ENCODE data around the gene PPP1R14C.

Gene PPP1R14C

DNA sequence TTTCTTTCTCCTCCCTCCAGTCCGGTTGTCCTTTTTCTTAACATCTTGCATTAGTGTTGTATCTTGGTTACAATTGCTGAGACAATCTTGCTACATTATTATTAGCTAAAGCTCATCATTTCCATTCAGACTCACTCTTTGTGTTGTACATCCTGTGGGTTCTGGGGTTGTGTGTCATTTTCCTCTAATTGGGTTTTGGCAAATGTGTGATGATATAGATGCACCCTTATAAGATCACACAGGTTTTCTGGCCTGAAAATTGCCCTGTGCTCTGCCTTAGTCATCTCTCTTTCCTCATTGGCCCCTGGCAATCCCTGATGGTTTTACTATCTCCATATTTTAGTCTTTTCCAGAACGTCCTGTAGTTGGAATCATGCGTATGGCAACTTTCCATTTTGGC lies 60.1 kb downstream of the PPP1R14C start:
- H3K27ac ChIP-seq, result no peak overlapping the region
- no peak overlapping the region for H3K9ac ChIP-seq
- no peak overlapping the region for H2AFZ ChIP-seq
- no peaks in the 10 kb centered on the region for H3K4me1 ChIP-seq
- no peak overlapping the region for H3K4me2 ChIP-seq (ENCODE audit: low read length)
- no peak overlapping the region for H3K4me3 ChIP-seq (ENCODE audit: low read depth, low read length)
- H3K27me3 ChIP-seq (ENCODE audit: control insufficient read depth, insufficient read depth, low read length), result no peaks in the 10 kb centered on the region
- H3K9me3 ChIP-seq (ENCODE audit: control insufficient read depth, low read length), result no peaks in the 10 kb centered on the region
- H3K79me2 ChIP-seq, result no peaks in the 10 kb centered on the region
- H3K36me3 ChIP-seq (ENCODE audit: control insufficient read depth, insufficient read depth, low read length), result no peaks in the 10 kb centered on the region
- TF ChIP-seq CTCF (IDR thresholded peaks at IDR 0.05), result no peak

GRCh38 chr6:150203378-150203777 lies 60.5 kb downstream of the PPP1R14C start:
- Histone ChIP-seq H3K79me2 (no peaks in the 10 kb centered on the region), H3K4me2 (ENCODE audit: low read length) (no peak overlapping the region), H3K4me1 (no peaks in the 10 kb centered on the region), H3K9me3 (ENCODE audit: control insufficient read depth, low read length) (no peaks in the 10 kb centered on the region), H3K4me3 (ENCODE audit: low read depth, low read length) (no peak overlapping the region), H3K36me3 (ENCODE audit: control insufficient read depth, insufficient read depth, low read length) (no peaks in the 10 kb centered on the region), H3K9ac (no peak overlapping the region), H3K27ac (no peak overlapping the region), H2AFZ (no peak overlapping the region), H3K27me3 (ENCODE audit: control insufficient read depth, insufficient read depth, low read length) (no peaks in the 10 kb centered on the region)
- TF ChIP-seq CTCF (IDR thresholded peaks at IDR 0.05), result no peak

GRCh38 chr6:150203871-150204545 lies 61.2 kb downstream of the PPP1R14C start:
- no peak overlapping the region for H3K4me2 ChIP-seq (ENCODE audit: low read length)
- no peak overlapping the region for H2AFZ ChIP-seq
- no peak overlapping the region for H3K9ac ChIP-seq
- no peak overlapping the region for H3K4me3 ChIP-seq (ENCODE audit: low read depth, low read length)
- no peak for TF ChIP-seq CTCF (IDR thresholded peaks at IDR 0.05)
- H3K36me3 ChIP-seq (ENCODE audit: control insufficient read depth, insufficient read depth, low read length), result no peaks in the 10 kb centered on the region
- H3K79me2 ChIP-seq, result no peaks in the 10 kb centered on the region
- no peaks in the 10 kb centered on the region for H3K4me1 ChIP-seq
- no peak overlapping the region for H3K27ac ChIP-seq
- H3K27me3 ChIP-seq (ENCODE audit: control insufficient read depth, insufficient read depth, low read length), result no peaks in the 10 kb centered on the region
- H3K9me3 ChIP-seq (ENCODE audit: control insufficient read depth, low read length), result no peaks in the 10 kb centered on the region

DNA sequence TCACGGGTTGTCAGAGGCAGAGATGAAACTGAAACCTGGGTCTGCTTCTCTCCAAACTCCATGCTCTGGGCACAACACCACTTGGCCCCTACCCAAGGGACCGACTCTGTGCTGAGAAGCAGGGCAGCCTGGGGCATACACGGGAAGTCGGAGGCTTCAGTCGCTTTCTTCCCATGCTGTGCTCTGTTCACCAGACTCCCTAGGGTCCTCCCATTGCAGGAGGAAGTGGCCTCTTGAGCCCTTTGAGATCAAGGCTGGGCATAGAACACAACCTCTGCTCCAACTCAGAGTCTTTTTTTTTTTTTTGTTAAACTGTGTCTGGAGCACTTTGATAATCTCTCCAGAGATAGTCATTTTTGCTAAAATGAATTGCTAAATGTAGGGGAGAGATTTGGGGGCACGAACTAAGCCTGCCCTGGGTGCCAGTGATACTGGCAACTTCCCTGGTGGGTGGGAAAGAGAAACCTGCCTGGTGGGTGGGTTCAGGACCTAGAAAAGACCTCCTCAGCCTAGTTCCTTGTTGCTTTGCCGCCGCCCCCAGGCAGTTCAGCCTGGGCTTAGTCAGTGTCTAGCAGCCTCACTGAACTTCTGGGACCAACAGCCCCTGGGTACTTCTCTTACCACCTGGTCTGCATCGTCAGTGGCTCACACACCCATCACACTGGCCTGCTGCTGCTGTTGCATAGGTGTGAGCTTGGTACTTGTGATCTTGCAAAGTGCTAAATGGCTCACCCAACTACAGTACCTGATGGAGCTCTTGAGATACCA lies 62.0 kb downstream of the PPP1R14C start:
- H3K36me3 ChIP-seq (ENCODE audit: control insufficient read depth, insufficient read depth, low read length), result no peaks in the 10 kb centered on the region
- H3K9me3 ChIP-seq (ENCODE audit: control insufficient read depth, low read length), result no peaks in the 10 kb centered on the region
- no peak overlapping the region for H3K27ac ChIP-seq
- H2AFZ ChIP-seq, result no peak overlapping the region
- no peak for TF ChIP-seq CTCF (IDR thresholded peaks at IDR 0.05)
- H3K79me2 ChIP-seq, result no peaks in the 10 kb centered on the region
- H3K9ac ChIP-seq, result no peak overlapping the region
- H3K27me3 ChIP-seq (ENCODE audit: control insufficient read depth, insufficient read depth, low read length), result no peaks in the 10 kb centered on the region
- no peak overlapping the region for H3K4me2 ChIP-seq (ENCODE audit: low read length)
- H3K4me3 ChIP-seq (ENCODE audit: low read depth, low read length), result no peak overlapping the region
- no peaks in the 10 kb centered on the region for H3K4me1 ChIP-seq

Measured in parathyroid adenoma (tissue), 2 donors.